KG1 (cell line): ENCODE measurements around the gene ZNF862.
"Not testable (repeated sequence)": the region's sequence is repeated elsewhere in the genome, so short reads cannot be mapped to it uniquely, and the experiment has no call there.

Experiments
- DNase-seq: peaks from one replicate; lab custom pipeline; 2025; lab: John Stamatoyannopoulos, UW

Gene ZNF862

GRCh38 chr7:149824748-149825566 is 13.2 kb upstream of the ZNF862 start:
- DNase-seq: no peak

- no peak for DNase-seq
Observed at GRCh38 chr7:149825567-149826343, 12.4 kb upstream of the ZNF862 start.

- DNase-seq: no peak
Observed at GRCh38 chr7:149826344-149827088, 11.7 kb upstream of the ZNF862 start.

- no peak for DNase-seq
Observed at GRCh38 chr7:149827089-149827981, 10.8 kb upstream of the ZNF862 start.

- DNase-seq: no peak
Observed at GRCh38 chr7:149828357-149829309, 9.5 kb upstream of the ZNF862 start.

GRCh38 chr7:149830527-149830926 is 7.6 kb upstream of the ZNF862 start:
- not testable (repeated sequence) for DNase-seq

- DNase-seq: no peak
Observed at GRCh38 chr7:149830997-149831740, 7.0 kb upstream of the ZNF862 start.

- no peak for DNase-seq
Observed at GRCh38 chr7:149831741-149832219, 6.4 kb upstream of the ZNF862 start.

- no peak for DNase-seq
Observed at GRCh38 chr7:149832332-149833041, 5.7 kb upstream of the ZNF862 start.

GRCh38 chr7:149833495-149834130 is 4.6 kb upstream of the ZNF862 start:
- DNase-seq: no peak

- no peak for DNase-seq
Observed at GRCh38 chr7:149834601-149835000, 3.6 kb upstream of the ZNF862 start.

- DNase-seq: no peak
Observed at GRCh38 chr7:149836434-149836833, 1.7 kb upstream of the ZNF862 start.

GRCh38 chr7:149837564-149838223 is 481 bp upstream of the ZNF862 start:
- no peak for DNase-seq

GRCh38 chr7:149838992-149839408 is 825 bp downstream of the ZNF862 start:
- no peak for DNase-seq

GRCh38 chr7:149839933-149840332 is 1.8 kb downstream of the ZNF862 start:
- DNase-seq: no peak

- DNase-seq: no peak
Observed at GRCh38 chr7:149843566-149843965, 5.4 kb downstream of the ZNF862 start.

- no peak for DNase-seq
Observed at GRCh38 chr7:149844445-149844844, 6.3 kb downstream of the ZNF862 start.
